Panc1 (cell line): ENCODE measurements around the gene RAB21. TPM values are rescaled to one million over a fixed set of nuclear protein-coding genes. Genes with fewer than 3 reads are reported as not detected.
A peak's percentile ranks its signal among the peaks of the same experiment; 100 is the strongest.

Experiments
- ATAC-seq: fragments of 200-7000 bp; cut with Tn5 transposase; 2 replicates; pipeline ENCODE4 v1.9.1; 2020; ENCODE audit warnings: mild to moderate bottlenecking, moderate library complexity
- BruUV-seq: library from RNA; stranded (reverse); fragments of 400-500 nt; replicated peaks from 2 replicates; lab custom pipeline; 2021; lab: Mats Ljungman, UMichigan
- CTCF ChIA-PET: fragments of 300-600 bp; sonication (Branson Sonifier 250); formaldehyde crosslinking; loops from one replicate; lab custom pipeline; 2022; ENCODE audit warnings: antibody characterized with exemption; lab: Charles Lee
- POLR2A ChIA-PET: fragments of 300-600 bp; sonication (Branson Sonifier 250); formaldehyde crosslinking; loops from one replicate; lab custom pipeline; 2022; ENCODE audit warnings: antibody characterized with exemption; lab: Charles Lee
- DNase-seq: peaks from one replicate; pipeline ENCODE4 v3.0.0-alpha.2; 2010; ENCODE audit warnings: low read depth, low spot score
- H3K27ac ChIP-seq: 2 replicates; pipeline ENCODE4 v1.5.1; 2011; ENCODE audit warnings: mild to moderate bottlenecking, low read length, inconsistent platforms
- H3K27me3 ChIP-seq: fragments of 200-500 bp; sonication (Bioruptor generic); 2 replicates; pipeline ENCODE4 v1.6.0; 2014; ENCODE audit warnings: low read length, inconsistent platforms; ENCODE audit not compliant: control insufficient read depth, insufficient read depth
- H3K36me3 ChIP-seq: fragments of 200-500 bp; sonication (Bioruptor generic); 2 replicates; pipeline ENCODE4 v1.5.1; 2014; ENCODE audit warnings: inconsistent platforms, mild to moderate bottlenecking, low read length, moderate library complexity; ENCODE audit not compliant: control insufficient read depth, insufficient read depth
- H3K4me1 ChIP-seq: 2 replicates; pipeline ENCODE4 v1.5.1; 2011; ENCODE audit warnings: inconsistent platforms, mild to moderate bottlenecking, low read length, moderate library complexity; ENCODE audit not compliant: control insufficient read depth, insufficient read depth
- H3K4me3 ChIP-seq, 2 experiments: 2 replicates each; pipeline ENCODE4 v1.5.1; 2011 to 2012; ENCODE audit warnings: low read depth in 2 of 2, low read length in 2 of 2, mild to moderate bottlenecking in 2 of 2, inconsistent platforms in 1 of 2, moderate library complexity in 1 of 2
- H3K9me3 ChIP-seq: fragments of 200-500 bp; sonication (Bioruptor generic); 2 replicates; pipeline ENCODE4 v1.5.1; 2014; ENCODE audit warnings: low read depth, mild to moderate bottlenecking, inconsistent platforms, low read length, moderate library complexity; ENCODE audit not compliant: control insufficient read depth, insufficient read depth
- POLR2AphosphoS5 ChIP-seq: IDR thresholded peaks from 2 replicates; pipeline ENCODE4 v1.6.1; 2012; ENCODE audit warnings: mild to moderate bottlenecking, low read depth, low read length, moderate library complexity
- REST ChIP-seq, 2 experiments: IDR thresholded peaks; 2 replicates each; pipeline ENCODE4 v1.6.1; 2011 to 2012; ENCODE audit warnings: low read depth in 2 of 2, control low read depth in 1 of 2, low read length in 1 of 2, mild to moderate bottlenecking in 1 of 2, moderate library complexity in 1 of 2; ENCODE audit not compliant: insufficient read depth in 1 of 2
- SIN3A ChIP-seq: IDR thresholded peaks from 2 replicates; pipeline ENCODE4 v1.6.1; 2012; ENCODE audit warnings: low read depth, mild to moderate bottlenecking, low read length, moderate library complexity, borderline replicate concordance; ENCODE audit not compliant: insufficient read depth
- TCF7L2 ChIP-seq: IDR thresholded peaks from 2 replicates; pipeline ENCODE4 v1.6.1; 2011; ENCODE audit warnings: mild to moderate bottlenecking, low read depth, low read length, inconsistent platforms
- in situ Hi-C: cut with HindIII; loops from 2 replicates; pipeline ENCODE4 v1.10.0; 2016; ENCODE audit warnings: low sequenced_read_pairs, low pct_unique_long_range_greater_than_20kb
- intact Hi-C: fragments of 100-400 bp; cut with micrococcal nuclease; formaldehyde crosslinking; loops from one replicate; pipeline ENCODE4 v1.10.0; 2022; ENCODE audit not compliant: unreplicated experiment
- total RNA-seq: library from RNA; stranded (reverse); gene quantifications from one replicate; pipeline ENCODE4 v1.2.1, GENCODE V29; 2021; ENCODE audit not compliant: unreplicated experiment
- TF ChIP-seq, protein P1 (sequence below): fragments of 450-650 bp; IDR thresholded peaks from 2 replicates; pipeline ENCODE4 v1.5.1; 2017; ENCODE audit warnings: mild to moderate bottlenecking

The RAB21 gene
- total RNA-seq, 1 experiment from 2014 or later, result 57.2 TPM

GRCh38 chr12:71797531-71797930 lies 42.9 kb downstream of the RAB21 start:
- CTCF ChIA-PET, result no interaction called here
- ATAC-seq, result no peak
- intact Hi-C loops, result no loop called here
- no peak for TF ChIP-seq POLR2AphosphoS5
- no peak for TF ChIP-seq REST (IDR thresholded peaks at IDR 0.05; ENCODE audit: insufficient read depth in 1 of 2, low read depth in 2 of 2, low read length in 1 of 2)
- no peak for TF ChIP-seq TCF7L2
- no peak for TF ChIP-seq SIN3A
- TF ChIP-seq, protein P1, sequence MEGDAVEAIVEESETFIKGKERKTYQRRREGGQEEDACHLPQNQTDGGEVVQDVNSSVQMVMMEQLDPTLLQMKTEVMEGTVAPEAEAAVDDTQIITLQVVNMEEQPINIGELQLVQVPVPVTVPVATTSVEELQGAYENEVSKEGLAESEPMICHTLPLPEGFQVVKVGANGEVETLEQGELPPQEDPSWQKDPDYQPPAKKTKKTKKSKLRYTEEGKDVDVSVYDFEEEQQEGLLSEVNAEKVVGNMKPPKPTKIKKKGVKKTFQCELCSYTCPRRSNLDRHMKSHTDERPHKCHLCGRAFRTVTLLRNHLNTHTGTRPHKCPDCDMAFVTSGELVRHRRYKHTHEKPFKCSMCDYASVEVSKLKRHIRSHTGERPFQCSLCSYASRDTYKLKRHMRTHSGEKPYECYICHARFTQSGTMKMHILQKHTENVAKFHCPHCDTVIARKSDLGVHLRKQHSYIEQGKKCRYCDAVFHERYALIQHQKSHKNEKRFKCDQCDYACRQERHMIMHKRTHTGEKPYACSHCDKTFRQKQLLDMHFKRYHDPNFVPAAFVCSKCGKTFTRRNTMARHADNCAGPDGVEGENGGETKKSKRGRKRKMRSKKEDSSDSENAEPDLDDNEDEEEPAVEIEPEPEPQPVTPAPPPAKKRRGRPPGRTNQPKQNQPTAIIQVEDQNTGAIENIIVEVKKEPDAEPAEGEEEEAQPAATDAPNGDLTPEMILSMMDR, result no peak
- POLR2A ChIA-PET, result no interaction called here
- H3K27me3 ChIP-seq, result no peaks in the 10 kb centered on the region
- H3K9me3 ChIP-seq, result no peaks in the 10 kb centered on the region
- no peak overlapping the region for H3K4me3 ChIP-seq
- H3K36me3 ChIP-seq, result no peaks in the 10 kb centered on the region
- H3K27ac ChIP-seq, result no peak overlapping the region
- no peak for DNase-seq
- BruUV-seq, result no TSS peak
- no peaks in the 10 kb centered on the region for H3K4me1 ChIP-seq
- in situ Hi-C loops, result no loop called here

DNA sequence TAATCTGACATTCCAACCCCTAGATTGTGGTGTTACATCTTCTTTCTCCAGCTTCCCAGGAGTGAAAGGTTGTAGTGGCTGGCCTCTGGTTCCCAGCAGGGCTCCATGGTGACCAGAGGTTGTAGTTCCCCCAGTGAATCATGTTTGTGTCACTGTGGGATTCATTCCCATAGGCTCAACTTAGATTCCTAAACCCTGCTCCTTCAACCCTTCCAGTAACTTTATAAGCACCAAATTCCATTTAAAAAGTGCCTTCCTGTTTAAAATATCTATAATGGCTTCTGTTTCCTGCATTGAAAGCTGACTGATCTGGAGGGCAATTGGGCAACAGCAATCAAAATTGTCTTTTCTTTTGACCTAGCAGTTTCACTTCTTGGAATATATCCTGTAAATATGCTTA lies 44.4 kb downstream of the RAB21 start:
- ATAC-seq, result peak; percentile 74
- Histone ChIP-seq H3K4me3 (no peak overlapping the region), H3K27me3 (no peaks in the 10 kb centered on the region), H3K27ac (no peak overlapping the region), H3K36me3 (no peaks in the 10 kb centered on the region), H3K4me1 (no peaks in the 10 kb centered on the region), H3K9me3 (no peaks in the 10 kb centered on the region)
- DNase-seq, result no peak
- ChIA-PET POLR2A (no interaction called here), CTCF (no interaction called here)
- intact Hi-C loops (no loop called here), in situ Hi-C loops (no loop called here)
- BruUV-seq, result no TSS peak
- TF ChIP-seq, protein P1, result no peak
- TF ChIP-seq TCF7L2 (no peak), REST (IDR thresholded peaks at IDR 0.05; ENCODE audit: insufficient read depth in 1 of 2, low read depth in 2 of 2, low read length in 1 of 2) (no peak), SIN3A (no peak), POLR2AphosphoS5 (no peak)
